ENCODE measurements around the gene ZC3HAV1L. TPM values are rescaled to one million over a fixed set of nuclear protein-coding genes. Genes with fewer than 3 reads are reported as not detected.

ZC3HAV1L gene
- total RNA-seq, 4 donors from 2014 or later = 8.5 to 14.1 (median 11.9) TPM

DNA sequence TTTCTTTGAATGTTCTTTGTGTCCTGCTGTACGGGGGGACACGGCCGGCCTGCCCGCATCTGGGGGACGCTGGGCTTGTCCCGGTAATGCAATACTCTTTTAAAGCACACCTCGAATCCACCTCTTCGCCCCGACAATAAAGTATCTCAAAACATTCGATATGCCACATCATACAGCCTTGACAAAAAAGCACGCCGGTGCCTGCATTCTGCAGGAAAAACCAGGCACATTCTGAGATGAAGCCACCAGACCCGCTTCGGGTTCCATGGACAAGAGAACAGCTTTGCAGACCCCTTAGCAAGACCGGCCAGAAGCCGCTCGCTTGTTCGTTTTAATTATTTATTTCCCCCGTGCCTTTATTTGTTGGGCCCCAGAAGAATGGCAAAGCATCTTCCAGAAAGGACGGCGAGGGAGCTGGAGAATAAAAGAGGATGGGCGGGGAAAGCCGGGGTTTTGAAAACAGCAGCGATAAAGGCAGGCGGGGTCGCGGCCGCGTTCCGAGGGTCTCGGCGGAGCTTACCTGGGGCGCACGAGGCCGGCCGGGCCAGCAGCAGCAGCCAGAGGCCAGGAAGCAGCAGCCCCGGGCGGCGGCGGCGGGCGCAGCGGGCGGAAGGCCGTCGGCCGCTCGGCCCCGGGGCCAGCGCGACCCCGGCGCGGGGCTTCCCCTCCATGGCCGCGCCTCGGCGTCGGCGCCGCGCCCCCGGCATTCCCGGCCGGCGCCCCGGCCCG lies 55.1 kb downstream of the ZC3HAV1L start:
- no peak for TF ChIP-seq CTCF (IDR thresholded peaks at IDR 0.05; ENCODE audit: low read depth)

- no peak for TF ChIP-seq CTCF (IDR thresholded peaks at IDR 0.05; ENCODE audit: low read depth)
Measured at GRCh38 chr7:138979988-138980562, 55.8 kb downstream of the ZC3HAV1L start.

GRCh38 chr7:138979226-138979979 lies 56.4 kb downstream of the ZC3HAV1L start:
- TF ChIP-seq CTCF (IDR thresholded peaks at IDR 0.05; ENCODE audit: low read depth) = no peak

DNA sequence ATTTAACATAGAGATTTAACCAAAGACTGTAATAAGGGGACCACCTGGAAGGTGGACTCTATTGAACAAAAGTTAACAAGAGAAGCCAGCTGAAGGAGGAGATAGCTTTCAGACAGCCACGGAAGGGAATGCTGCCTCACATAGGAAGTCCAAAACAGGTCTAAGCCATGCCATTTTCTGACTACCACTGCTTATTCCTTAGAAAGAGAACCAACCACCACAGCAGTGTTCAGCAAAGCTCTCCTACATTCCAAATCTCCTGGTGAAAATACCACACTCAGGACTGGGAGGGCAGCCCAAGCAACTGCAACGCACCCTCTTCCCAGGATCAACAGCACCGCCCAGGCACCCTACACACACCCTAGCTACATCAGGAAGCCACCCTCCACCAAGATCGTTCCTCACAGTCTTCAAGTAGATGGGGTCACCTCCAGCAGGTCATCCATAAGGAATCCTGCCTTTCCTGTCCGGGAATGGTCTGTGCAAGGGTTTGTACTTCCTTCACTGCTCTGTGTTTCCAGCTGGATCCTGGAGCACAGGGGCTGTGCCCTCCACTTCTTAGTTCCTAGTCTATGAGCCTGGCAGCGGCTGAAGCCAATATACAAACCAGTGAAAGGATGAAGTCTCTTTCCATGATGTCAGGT lies 57.2 kb downstream of the ZC3HAV1L start:
- no peak for TF ChIP-seq CTCF (IDR thresholded peaks at IDR 0.05; ENCODE audit: low read depth)

Other genes starting within 250 kb of the ZC3HAV1L start
- not detected for gene TMEM213, start 238.0 kb downstream of the ZC3HAV1L start, total RNA-seq
- gene ATP6V0A4, start 237.8 kb downstream of the ZC3HAV1L start, total RNA-seq = not detected
- gene KIAA1549, start 54.7 kb downstream of the ZC3HAV1L start, total RNA-seq = 1 to 10 TPM in 3 of 4 donors, under 1 TPM in 1; 0.75 to 2.1 (median 1.2) TPM
- 10 to 100 TPM; 24.4 to 29.7 (median 27.6) TPM for gene ZC3HAV1, start 73.7 kb upstream of the ZC3HAV1L start, total RNA-seq
- gene UBN2, start 195.2 kb upstream of the ZC3HAV1L start, total RNA-seq = 10 to 100 TPM; 11.6 to 20.2 (median 13.8) TPM